IMR-90 (cell line): ENCODE data around the gene B3GAT1. TPM values are rescaled to one million over a fixed set of nuclear protein-coding genes. Genes with fewer than 3 reads are reported as not detected.

Source experiments
- ATAC-seq: fragments of 200-7000 bp; cut with Tn5 transposase; 2 replicates; pipeline ENCODE4 v1.9.1; 2020; ENCODE audit warnings: low read depth, mild to moderate bottlenecking, moderate library complexity
- BruUV-seq: library from RNA; stranded (reverse); fragments of 400-500 nt; replicated peaks from 2 replicates; lab custom pipeline; 2021; lab: Mats Ljungman, UMichigan
- CTCF ChIA-PET: fragments of 300-600 bp; formaldehyde crosslinking; extraction: SDS; loops from one replicate; lab custom pipeline; 2021; ENCODE audit warnings: antibody characterized with exemption; lab: Yijun Ruan, JAX
- POLR2A ChIA-PET: fragments of 300-600 bp; sonication (Branson Sonifier 250); formaldehyde crosslinking; loops from one replicate; lab custom pipeline; 2022; ENCODE audit warnings: antibody characterized with exemption; ENCODE audit not compliant: unreplicated experiment; lab: Charles Lee
- DNase-seq: peaks from one replicate; pipeline ENCODE4 v3.0.0; 2013
- H2AFZ ChIP-seq: replicated peaks from 2 replicates; pipeline ENCODE3; 2013; ENCODE audit warnings: low read length, mild to moderate bottlenecking; ENCODE audit not compliant: poor library complexity
- H2AK5ac ChIP-seq: 2 replicates; pipeline ENCODE4 v1.6.1; 2013; ENCODE audit warnings: low read depth, low read length, inconsistent platforms
- H2AK9ac ChIP-seq: replicated peaks from 2 replicates; pipeline ENCODE3; 2013; ENCODE audit warnings: mild to moderate bottlenecking, low read depth, low read length, moderate library complexity; ENCODE audit not compliant: poor library complexity
- H2BK120ac ChIP-seq: 2 replicates; pipeline ENCODE4 v1.6.1; 2013; ENCODE audit warnings: low read depth, low read length, inconsistent platforms
- H2BK15ac ChIP-seq: 3 replicates; pipeline ENCODE4 v1.6.1; 2013; ENCODE audit warnings: low read depth, low read length, inconsistent platforms
- H2BK20ac ChIP-seq: 2 replicates; pipeline ENCODE4 v1.6.1; 2013; ENCODE audit warnings: low read depth, mild to moderate bottlenecking, inconsistent platforms, low read length, moderate library complexity
- H2BK5ac ChIP-seq: 2 replicates; pipeline ENCODE4 v1.6.1; 2013; ENCODE audit warnings: mild to moderate bottlenecking, low read depth, low read length, inconsistent platforms; ENCODE audit not compliant: poor library complexity, severe bottlenecking
- H3K14ac ChIP-seq: replicated peaks from 2 replicates; pipeline ENCODE4 v1.6.1; 2013; ENCODE audit warnings: low read depth, low read length, inconsistent platforms
- H3K18ac ChIP-seq: 2 replicates; pipeline ENCODE4 v1.6.1; 2013; ENCODE audit warnings: low read depth, low read length, control low read depth
- H3K23ac ChIP-seq: 2 replicates; pipeline ENCODE4 v1.6.1; 2013; ENCODE audit warnings: low read depth, low read length, inconsistent platforms
- H3K27ac ChIP-seq: 2 replicates; pipeline ENCODE4 v1.5.1; 2013; ENCODE audit warnings: mild to moderate bottlenecking, control low read depth, low read length; ENCODE audit not compliant: insufficient read depth
- H3K27me3 ChIP-seq: 2 replicates; pipeline ENCODE4 v1.6.1; 2013; ENCODE audit warnings: low read length; ENCODE audit not compliant: control insufficient read depth, insufficient read depth
- H3K36me3 ChIP-seq: 2 replicates; pipeline ENCODE4 v1.6.1; 2013; ENCODE audit warnings: low read length, mixed read lengths; ENCODE audit not compliant: control insufficient read depth, insufficient read depth
- H3K4ac ChIP-seq: 2 replicates; pipeline ENCODE4 v1.6.1; 2013; ENCODE audit warnings: low read depth, low read length, inconsistent platforms
- H3K4me1 ChIP-seq: 2 replicates; pipeline ENCODE4 v1.6.1; 2013; ENCODE audit warnings: low read length, mixed read lengths; ENCODE audit not compliant: control insufficient read depth, insufficient read depth
- H3K4me2 ChIP-seq: 2 replicates; pipeline ENCODE4 v1.6.1; 2013; ENCODE audit warnings: low read depth, mild to moderate bottlenecking, control low read depth, low read length, moderate library complexity
- H3K4me3 ChIP-seq: 2 replicates; pipeline ENCODE4 v1.5.1; 2013; ENCODE audit warnings: low read depth, mild to moderate bottlenecking, control low read depth, low read length, moderate library complexity; ENCODE audit not compliant: insufficient read depth
- H3K56ac ChIP-seq: 2 replicates; pipeline ENCODE4 v1.6.1; 2013; ENCODE audit warnings: low read length, inconsistent platforms; ENCODE audit not compliant: insufficient read depth; ENCODE audit errors: extremely low read depth
- H3K79me1 ChIP-seq, 2 experiments: 2 replicates each; pipeline ENCODE4 v1.6.1; 2013; ENCODE audit warnings: low read length in 2 of 2, inconsistent platforms in 1 of 2, low read depth in 1 of 2
- H3K9ac ChIP-seq: 2 replicates; pipeline ENCODE4 v1.6.1; 2013; ENCODE audit warnings: low read depth, low read length, control low read depth
- H3K9me1 ChIP-seq: 2 replicates; pipeline ENCODE4 v1.6.1; 2013; ENCODE audit warnings: low read length, inconsistent platforms; ENCODE audit not compliant: insufficient read depth
- H3K9me3 ChIP-seq: 2 replicates; pipeline ENCODE4 v1.6.1; 2013; ENCODE audit warnings: low read length; ENCODE audit not compliant: control insufficient read depth, insufficient read depth
- H4K20me1 ChIP-seq: 2 replicates; pipeline ENCODE4 v1.6.1; 2013; ENCODE audit warnings: low read length, inconsistent platforms; ENCODE audit not compliant: insufficient read depth
- H4K5ac ChIP-seq: 2 replicates; pipeline ENCODE4 v1.6.1; 2013; ENCODE audit warnings: mild to moderate bottlenecking, low read depth, low read length, control low read depth
- H4K8ac ChIP-seq, 2 experiments: 2 replicates each; pipeline ENCODE4 v1.6.1; 2013; ENCODE audit warnings: low read depth in 2 of 2, low read length in 2 of 2, control low read depth in 1 of 2, inconsistent platforms in 1 of 2
- H4K91ac ChIP-seq: 2 replicates; pipeline ENCODE4 v1.6.1; 2013; ENCODE audit warnings: low read depth, low read length, inconsistent platforms; ENCODE audit not compliant: insufficient read depth
- CEBPB ChIP-seq: IDR thresholded peaks from 2 replicates; pipeline ENCODE4 v1.6.1; 2012; ENCODE audit warnings: low read depth, low read length, improper control_type of control experiment
- ELK1 ChIP-seq: fragments of 150-350 bp; IDR thresholded peaks from 2 replicates; pipeline ENCODE4 v1.6.1; 2016; ENCODE audit warnings: low read depth, mild to moderate bottlenecking, low read length, moderate library complexity, borderline replicate concordance
- FOS ChIP-seq: fragments of 150-350 bp; IDR thresholded peaks from 2 replicates; pipeline ENCODE4 v1.6.1; 2016; ENCODE audit warnings: low read depth, low read length
- MAFK ChIP-seq: IDR thresholded peaks from 2 replicates; pipeline ENCODE4 v1.6.1; 2012; ENCODE audit warnings: low read depth, low read length, improper control_type of control experiment
- MAZ ChIP-seq: IDR thresholded peaks from 2 replicates; pipeline ENCODE4 v1.6.1; 2012; ENCODE audit warnings: low read depth, mild to moderate bottlenecking, low read length, improper control_type of control experiment, moderate library complexity, borderline replicate concordance
- MXI1 ChIP-seq: IDR thresholded peaks from 2 replicates; pipeline ENCODE4 v1.6.1; 2012; ENCODE audit warnings: low read depth, mild to moderate bottlenecking, low read length, moderate library complexity, borderline replicate concordance
- NFE2L2 ChIP-seq: fragments of 150-350 bp; IDR thresholded peaks from 2 replicates; pipeline ENCODE4 v1.6.1; 2016; ENCODE audit warnings: low read depth, mild to moderate bottlenecking, low read length
- POLR2A ChIP-seq: IDR thresholded peaks from 2 replicates; pipeline ENCODE4 v1.6.1; 2012; ENCODE audit warnings: mild to moderate bottlenecking, low read depth, low read length
- RAD21 ChIP-seq: IDR thresholded peaks from 2 replicates; pipeline ENCODE4 v1.6.1; 2012; ENCODE audit warnings: low read length, improper control_type of control experiment
- RFX5 ChIP-seq: IDR thresholded peaks from 2 replicates; pipeline ENCODE4 v1.8.0; 2012; ENCODE audit warnings: low read depth, mild to moderate bottlenecking, low read length, moderate library complexity
- SMC3 ChIP-seq: fragments of 150-350 bp; IDR thresholded peaks from 2 replicates; pipeline ENCODE4 v1.6.1; 2016; ENCODE audit warnings: low read depth, mild to moderate bottlenecking, antibody characterized with exemption, low read length, moderate library complexity
- WGBS, 2 experiments: methylation state at CpG; one replicate each; pipeline versions ENCODE4 v1.1.5 to v1.1.7; 2013; ENCODE audit warnings: missing lambda C conversion rate in 2 of 2; ENCODE audit not compliant: insufficient read length in 1 of 2; ENCODE audit errors: extremely low coverage in 2 of 2; 5-methylcytosine and 5-hydroxymethylcytosine counted together
- dilution Hi-C: fragments of 300-500 bp; cut with HindIII; formaldehyde crosslinking; loops from one replicate; pipeline ENCODE4 v1.14.3; 2018; ENCODE audit warnings: low sequenced_read_pairs; ENCODE audit not compliant: unreplicated experiment
- in situ Hi-C: fragments of 300-500 bp; cut with MboI; formaldehyde crosslinking; loops from 3 replicates; pipeline ENCODE4 v1.14.3; 2019; ENCODE audit warnings: low sequenced_read_pairs, inconsistent platforms, mixed read lengths
- intact Hi-C: fragments of 100-400 bp; cut with micrococcal nuclease; formaldehyde crosslinking; loops from 2 replicates; pipeline ENCODE4 v1.10.0; 2022
- polyA plus RNA-seq, 3 experiments: library from polyadenylated mRNA; depleted of rRNA; stranded (reverse); fragments of >200 nt; gene quantifications; 2 replicates each; pipeline ENCODE4 v1.2.3, GENCODE V29; 2012; ENCODE audit warnings: low replicate concordance in 1 of 3
- total RNA-seq: library from RNA; depleted of rRNA; stranded (reverse); fragments of >200 nt; gene quantifications from 2 replicates; pipeline ENCODE4 v1.2.3, GENCODE V29; 2012
- TF ChIP-seq, protein P1 (sequence below): conservative IDR thresholded peaks from 2 replicates; pipeline ENCODE4 v1.5.1; 2012; ENCODE audit warnings: mild to moderate bottlenecking, low read depth, low read length, improper control_type of control experiment
- TF ChIP-seq, protein P2 (sequence below): fragments of 150-350 bp; IDR thresholded peaks from 2 replicates; pipeline ENCODE4 v1.6.1; 2017; ENCODE audit warnings: mild to moderate bottlenecking, antibody characterized with exemption, low read length, low read depth

B3GAT1 gene
- total and polyA plus RNA-seq, 2 of the 4 experiments (the other 2 are of a cell fraction): not detected

GRCh38 chr11:134432776-134433175 is 20.7 kb upstream of the B3GAT1 start:
- 11% methylated on average over 1 of the region's 2 CpGs; no CpG with 5 or more reads in 1 of the 2 experiments for WGBS, 2 experiments
- Histone ChIP-seq H2BK20ac (no peak overlapping the region), H3K4me2 (no peak overlapping the region), H3K14ac (no peak overlapping the region), H2AK5ac (no peak overlapping the region), H4K8ac (no peak overlapping the region), H3K9ac (no peak overlapping the region), H3K4ac (no peak overlapping the region), H2BK120ac (no peak overlapping the region), H2AK9ac (no peak overlapping the region), H3K18ac (no peak overlapping the region), H3K9me3 (peaks cover 44% of the 10 kb centered on the region), H2BK5ac (no peak overlapping the region), H3K36me3 (no peaks in the 10 kb centered on the region), H3K27ac (no peak overlapping the region), H4K20me1 (no peaks in the 10 kb centered on the region), H3K56ac (no peak overlapping the region), H3K23ac (no peak overlapping the region), H4K5ac (no peak overlapping the region), H3K4me1 (no peaks in the 10 kb centered on the region), H3K4me3 (no peak overlapping the region), H3K9me1 (no peaks in the 10 kb centered on the region), H3K27me3 (no peaks in the 10 kb centered on the region), H3K79me1 (no peaks in the 10 kb centered on the region), H2AFZ (no peak overlapping the region), H2BK15ac (no peak overlapping the region), H4K91ac (no peak overlapping the region)
- in situ Hi-C loops: no loop called here
- TF ChIP-seq SMC3 (no peak), POLR2A (no peak), FOS (no peak), NFE2L2 (no peak), RAD21 (no peak), MXI1 (no peak), MAFK (no peak), CEBPB (no peak), MAZ (no peak), RFX5 (no peak), ELK1 (no peak)
- TF ChIP-seq, protein P1, sequence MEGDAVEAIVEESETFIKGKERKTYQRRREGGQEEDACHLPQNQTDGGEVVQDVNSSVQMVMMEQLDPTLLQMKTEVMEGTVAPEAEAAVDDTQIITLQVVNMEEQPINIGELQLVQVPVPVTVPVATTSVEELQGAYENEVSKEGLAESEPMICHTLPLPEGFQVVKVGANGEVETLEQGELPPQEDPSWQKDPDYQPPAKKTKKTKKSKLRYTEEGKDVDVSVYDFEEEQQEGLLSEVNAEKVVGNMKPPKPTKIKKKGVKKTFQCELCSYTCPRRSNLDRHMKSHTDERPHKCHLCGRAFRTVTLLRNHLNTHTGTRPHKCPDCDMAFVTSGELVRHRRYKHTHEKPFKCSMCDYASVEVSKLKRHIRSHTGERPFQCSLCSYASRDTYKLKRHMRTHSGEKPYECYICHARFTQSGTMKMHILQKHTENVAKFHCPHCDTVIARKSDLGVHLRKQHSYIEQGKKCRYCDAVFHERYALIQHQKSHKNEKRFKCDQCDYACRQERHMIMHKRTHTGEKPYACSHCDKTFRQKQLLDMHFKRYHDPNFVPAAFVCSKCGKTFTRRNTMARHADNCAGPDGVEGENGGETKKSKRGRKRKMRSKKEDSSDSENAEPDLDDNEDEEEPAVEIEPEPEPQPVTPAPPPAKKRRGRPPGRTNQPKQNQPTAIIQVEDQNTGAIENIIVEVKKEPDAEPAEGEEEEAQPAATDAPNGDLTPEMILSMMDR: no peak
- TF ChIP-seq, protein P2, sequence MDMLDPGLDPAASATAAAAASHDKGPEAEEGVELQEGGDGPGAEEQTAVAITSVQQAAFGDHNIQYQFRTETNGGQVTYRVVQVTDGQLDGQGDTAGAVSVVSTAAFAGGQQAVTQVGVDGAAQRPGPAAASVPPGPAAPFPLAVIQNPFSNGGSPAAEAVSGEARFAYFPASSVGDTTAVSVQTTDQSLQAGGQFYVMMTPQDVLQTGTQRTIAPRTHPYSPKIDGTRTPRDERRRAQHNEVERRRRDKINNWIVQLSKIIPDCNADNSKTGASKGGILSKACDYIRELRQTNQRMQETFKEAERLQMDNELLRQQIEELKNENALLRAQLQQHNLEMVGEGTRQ: no peak
- dilution Hi-C loops: no loop called here
- ATAC-seq (no peak), DNase-seq (no peak)
- intact Hi-C loops: no loop called here
- POLR2A ChIA-PET: no interaction called here
- BruUV-seq: no TSS peak
- CTCF ChIA-PET: no interaction called here
